Stomach (tissue), 9 donors: ENCODE measurements around the gene EEIG1. TPM values are rescaled to one million over a fixed set of nuclear protein-coding genes. Genes with fewer than 3 reads are reported as not detected.

Experiments
- DNase-seq, 2 donors: peaks; one replicate each; pipeline versions ENCODE4 v3.0.0 to v3.0.0-alpha.2; 2013 to 2019
- H3K27ac ChIP-seq, 5 donors: fragments of 200-600 bp in 4 of 5; sonication (generic) in 4 of 5; one replicate each; pipeline ENCODE4 v1.5.1; 2013 to 2019; ENCODE audit warnings: mild to moderate bottlenecking in 1 of 5, moderate library complexity in 1 of 5
- H3K27me3 ChIP-seq, 3 donors: fragments of 200-600 bp; sonication (generic); one replicate each; pipeline ENCODE4 v1.5.1; 2017 to 2019; ENCODE audit warnings: mixed run types in 1 of 3
- H3K36me3 ChIP-seq, 4 donors: fragments of 200-600 bp; sonication (generic); 1 replicate in 3 of 4; 2 replicates in 1 of 4; pipeline ENCODE4 v1.5.1; 2016 to 2019
- H3K4me1 ChIP-seq, 4 donors: fragments of 200-600 bp; sonication (generic); one replicate each; pipeline ENCODE4 v1.5.1; 2016 to 2019
- H3K4me3 ChIP-seq, 4 donors: fragments of 200-600 bp; sonication (generic) in 3 of 4; one replicate each; pipeline ENCODE4 v1.5.1; 2016 to 2019; ENCODE audit warnings: mild to moderate bottlenecking in 1 of 4
- H3K9me3 ChIP-seq, 4 donors: fragments of 200-600 bp; sonication (generic); one replicate each; pipeline ENCODE4 v1.5.1; 2016 to 2019
- CTCF ChIP-seq, 7 experiments: fragments of 450-650 bp in 4 of 7; fragments of 200-600 bp in 3 of 7; sonication (generic) in 3 of 7; IDR thresholded peaks; one replicate each; pipeline ENCODE4 v1.5.1; 2016 to 2019; ENCODE audit warnings: antibody characterized with exemption in 7 of 7, control low read depth in 2 of 7, mild to moderate bottlenecking in 1 of 7
- EP300 ChIP-seq: sonication (generic); formaldehyde crosslinking; IDR thresholded peaks from one replicate; pipeline ENCODE4 v1.6.1; 2017; ENCODE audit warnings: antibody characterized with exemption
- POLR2A ChIP-seq, 4 donors: fragments of 450-650 bp; IDR thresholded peaks; one replicate each; pipeline ENCODE4 v1.6.1; 2016; ENCODE audit warnings: antibody characterized with exemption in 4 of 4, control low read depth in 2 of 4, mild to moderate bottlenecking in 1 of 4, moderate library complexity in 1 of 4
- POLR2AphosphoS5 ChIP-seq, 3 donors: sonication (generic); formaldehyde crosslinking; IDR thresholded peaks; one replicate each; pipeline ENCODE4 v1.6.1; 2016; ENCODE audit warnings: antibody characterized with exemption in 3 of 3
- WGBS, 5 donors: extraction: QIAGEN DNeasy Blood & Tissue Kit in 3 of 5; methylation state at CpG; one replicate each; pipeline versions ENCODE4 v1.1.5 to v1.1.7; 2013 to 2018; 5-methylcytosine and 5-hydroxymethylcytosine counted together
- intact Hi-C: fragments of 100-400 bp; cut with DNase I; formaldehyde crosslinking; loops from one replicate; pipeline ENCODE4 v1.15.1; 2023; ENCODE audit warnings: low total_unique reads
- polyA plus RNA-seq, 3 donors: library from polyadenylated mRNA; stranded (reverse); fragments of 200-250 nt; gene quantifications; one replicate each; pipeline ENCODE4 v1.2.3, GENCODE V29; 2013
- total RNA-seq, 5 donors: library from RNA; depleted of rRNA; stranded (reverse); fragments of >200 nt; gene quantifications; one replicate each; pipeline versions ENCODE4 v1.1.0 to v1.2.3, GENCODE V29; 2014 to 2016
- donor health status: healthy with polysubstance abuse.
- donor health status: Bipolar disorder and iron deficiency.
- donor health status: healthy.

Gene EEIG1
- total and polyA plus RNA-seq, 8 donors: 24.4 to 406 (median 75.8) TPM

DNA sequence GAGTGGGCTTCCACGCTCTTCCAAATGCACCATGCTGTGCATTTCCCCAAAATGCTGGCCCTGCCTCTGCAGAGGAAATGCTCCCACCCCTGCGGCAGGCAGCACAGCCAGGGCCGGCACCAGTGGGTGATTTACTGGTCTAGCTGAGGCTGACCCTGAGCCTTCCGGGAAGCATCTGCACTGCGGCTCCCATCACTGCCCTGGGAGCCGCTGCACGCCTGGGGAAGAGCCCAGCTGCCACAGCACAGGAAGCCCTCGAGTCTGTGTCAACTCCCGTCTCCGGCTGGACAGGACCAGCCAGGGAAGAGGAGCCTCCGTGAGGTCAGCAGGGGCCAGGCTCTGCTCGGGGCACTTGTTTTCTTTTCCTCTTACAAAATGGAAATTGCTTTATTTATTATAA, 25.1 kb upstream of the EEIG1 start:
- Histone ChIP-seq H3K4me3 (no peak overlapping the region), H3K36me3 (no peaks in the 10 kb centered on the region), H3K27ac (peak overlapping the region in 2 of 5 donors; percentile 67 to 81), H3K9me3 (no peaks in the 10 kb centered on the region), H3K27me3 (no peaks in the 10 kb centered on the region), H3K4me1 (peaks cover 25 to 55% (median 30%) of the 10 kb centered on the region in 4 donors)
- TF ChIP-seq POLR2A (IDR thresholded peaks at IDR 0.05) (no peak), POLR2AphosphoS5 (IDR thresholded peaks at IDR 0.05) (no peak), CTCF (IDR thresholded peaks at IDR 0.05) (no peak), EP300 (no peak)
- peak in 1 of 2 donors; percentile 79 for DNase-seq
- intact Hi-C loops: no loop called here
- WGBS, 5 donors: 53 to 73% (median 68%) methylated on average over 12 of the region's 12 CpGs

- Histone ChIP-seq H3K4me3 (no peak overlapping the region), H3K27me3 (no peaks in the 10 kb centered on the region), H3K9me3 (no peaks in the 10 kb centered on the region), H3K36me3 (no peaks in the 10 kb centered on the region), H3K4me1 (peaks cover 24 to 38% (median 29%) of the 10 kb centered on the region in 4 donors), H3K27ac (no peak overlapping the region)
- TF ChIP-seq POLR2AphosphoS5 (IDR thresholded peaks at IDR 0.05) (no peak), POLR2A (IDR thresholded peaks at IDR 0.05) (no peak), CTCF (IDR thresholded peaks at IDR 0.05) (no peak), EP300 (no peak)
- no peak for DNase-seq
- 85 to 97% (median 93%) methylated on average over 10 to 11 of the region's 11 CpGs for WGBS, 5 donors
- intact Hi-C loops: no loop called here
These were observed 23.3 kb upstream of the EEIG1 start for GRCh38 chr9:128003966-128004604.

DNA sequence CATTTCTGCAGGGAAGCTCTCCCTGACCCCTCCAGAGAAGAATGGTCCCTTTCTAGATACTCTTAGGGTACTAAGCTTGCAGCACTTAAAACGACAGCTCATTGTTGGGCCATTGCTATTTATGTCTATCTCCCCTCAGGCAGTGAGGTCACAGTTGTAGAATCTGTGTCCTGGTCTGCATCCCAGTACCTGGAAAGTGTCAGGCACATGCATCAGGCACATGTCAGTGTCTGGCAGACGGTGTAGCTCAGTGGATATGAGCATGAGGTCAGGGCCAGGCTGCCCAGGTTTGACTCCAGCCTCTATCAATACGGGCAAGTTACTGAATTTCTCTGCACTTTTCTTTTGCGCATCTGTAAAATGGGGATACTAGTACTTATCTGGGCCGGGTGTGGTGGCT, 22.2 kb upstream of the EEIG1 start:
- intact Hi-C loops: no loop called here
- H3K27ac ChIP-seq: no peak overlapping the region
- TF ChIP-seq POLR2A (IDR thresholded peaks at IDR 0.05) (no peak), POLR2AphosphoS5 (IDR thresholded peaks at IDR 0.05) (no peak), CTCF (IDR thresholded peaks at IDR 0.05) (no peak), EP300 (no peak)
- WGBS, 5 donors: 95 to 100% (median 97%) methylated on average over 4 to 5 of the region's 5 CpGs
- peaks cover 22 to 35% (median 29%) of the 10 kb centered on the region in 4 donors for H3K4me1 ChIP-seq
- no peaks in the 10 kb centered on the region for H3K36me3 ChIP-seq
- no peak overlapping the region for H3K4me3 ChIP-seq
- no peaks in the 10 kb centered on the region for H3K27me3 ChIP-seq
- H3K9me3 ChIP-seq: no peaks in the 10 kb centered on the region
- no peak for DNase-seq

- WGBS, 5 donors: 51 to 57% (median 53%) methylated on average over 17 to 18 of the region's 18 CpGs
- H3K27me3 ChIP-seq: no peaks in the 10 kb centered on the region
- H3K4me3 ChIP-seq: no peak overlapping the region
- intact Hi-C loops: no loop called here
- no peak for TF ChIP-seq CTCF (IDR thresholded peaks at IDR 0.05)
- peak in 2 of 3 donors; percentile 60 to 80 for TF ChIP-seq POLR2AphosphoS5 (IDR thresholded peaks at IDR 0.05)
- DNase-seq: peak in 1 of 2 donors; percentile 72
- H3K36me3 ChIP-seq: no peaks in the 10 kb centered on the region
- no peaks in the 10 kb centered on the region for H3K9me3 ChIP-seq
- peak overlapping the region; percentile 31 to 74 (median 54) for H3K27ac ChIP-seq
- H3K4me1 ChIP-seq: peaks cover 12 to 24% (median 19%) of the 10 kb centered on the region in 4 donors
These were observed 21.1 kb upstream of the EEIG1 start for GRCh38 chr9:128001779-128002298.
